MM.1S (cell line): ENCODE data around the gene CTNNA1.

Experiments
- EZH2 ChIP-seq: fragments of 300-600 bp; sonication (generic); optimal IDR thresholded peaks from 2 replicates; pipeline ENCODE3; 2017; ENCODE audit warnings: low read depth, mild to moderate bottlenecking, antibody characterized with exemption, low read length, mixed read lengths
- TF ChIP-seq, protein P1 (sequence below): fragments of 300-600 bp; sonication (generic); IDR thresholded peaks from 2 replicates; pipeline ENCODE4 v1.5.1; 2016; ENCODE audit warnings: antibody characterized with exemption, low read length, mixed read lengths

DNA sequence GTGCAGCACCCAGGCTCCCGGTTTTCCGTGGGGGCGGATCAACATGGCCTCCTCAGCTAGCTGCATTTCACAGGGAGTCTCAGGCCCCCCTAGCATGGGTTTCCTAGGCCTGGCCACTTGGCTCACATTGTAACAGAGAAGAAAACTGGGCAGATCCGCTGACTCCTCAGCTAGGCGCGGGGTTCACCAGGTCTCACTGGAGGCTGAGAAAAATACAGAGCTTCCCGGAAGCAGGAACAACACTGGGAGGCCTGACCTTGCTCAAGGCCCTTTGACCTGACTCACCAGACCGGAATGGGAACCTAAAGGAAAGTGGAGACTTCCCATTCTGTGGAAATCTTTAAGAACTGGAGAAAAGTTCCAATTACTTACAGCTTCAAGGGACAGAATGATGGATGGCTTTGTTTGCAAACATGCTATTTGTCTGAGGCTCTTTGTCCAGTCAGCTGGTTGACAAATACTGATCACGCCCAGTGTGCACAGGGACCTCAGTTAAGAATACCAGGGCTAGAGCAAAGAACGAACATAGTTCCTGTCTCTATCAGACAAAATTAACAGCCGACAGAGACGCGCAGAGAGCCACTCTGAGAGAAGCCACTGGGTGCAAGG, 210.6 kb downstream of the CTNNA1 start:
- TF ChIP-seq EZH2 = no peak
- TF ChIP-seq, protein P1, sequence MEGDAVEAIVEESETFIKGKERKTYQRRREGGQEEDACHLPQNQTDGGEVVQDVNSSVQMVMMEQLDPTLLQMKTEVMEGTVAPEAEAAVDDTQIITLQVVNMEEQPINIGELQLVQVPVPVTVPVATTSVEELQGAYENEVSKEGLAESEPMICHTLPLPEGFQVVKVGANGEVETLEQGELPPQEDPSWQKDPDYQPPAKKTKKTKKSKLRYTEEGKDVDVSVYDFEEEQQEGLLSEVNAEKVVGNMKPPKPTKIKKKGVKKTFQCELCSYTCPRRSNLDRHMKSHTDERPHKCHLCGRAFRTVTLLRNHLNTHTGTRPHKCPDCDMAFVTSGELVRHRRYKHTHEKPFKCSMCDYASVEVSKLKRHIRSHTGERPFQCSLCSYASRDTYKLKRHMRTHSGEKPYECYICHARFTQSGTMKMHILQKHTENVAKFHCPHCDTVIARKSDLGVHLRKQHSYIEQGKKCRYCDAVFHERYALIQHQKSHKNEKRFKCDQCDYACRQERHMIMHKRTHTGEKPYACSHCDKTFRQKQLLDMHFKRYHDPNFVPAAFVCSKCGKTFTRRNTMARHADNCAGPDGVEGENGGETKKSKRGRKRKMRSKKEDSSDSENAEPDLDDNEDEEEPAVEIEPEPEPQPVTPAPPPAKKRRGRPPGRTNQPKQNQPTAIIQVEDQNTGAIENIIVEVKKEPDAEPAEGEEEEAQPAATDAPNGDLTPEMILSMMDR = no peak
